ENCODE measurements around the gene LIN9. TPM values are rescaled to one million over a fixed set of nuclear protein-coding genes. Genes with fewer than 3 reads are reported as not detected.

LIN9 gene, protein sequence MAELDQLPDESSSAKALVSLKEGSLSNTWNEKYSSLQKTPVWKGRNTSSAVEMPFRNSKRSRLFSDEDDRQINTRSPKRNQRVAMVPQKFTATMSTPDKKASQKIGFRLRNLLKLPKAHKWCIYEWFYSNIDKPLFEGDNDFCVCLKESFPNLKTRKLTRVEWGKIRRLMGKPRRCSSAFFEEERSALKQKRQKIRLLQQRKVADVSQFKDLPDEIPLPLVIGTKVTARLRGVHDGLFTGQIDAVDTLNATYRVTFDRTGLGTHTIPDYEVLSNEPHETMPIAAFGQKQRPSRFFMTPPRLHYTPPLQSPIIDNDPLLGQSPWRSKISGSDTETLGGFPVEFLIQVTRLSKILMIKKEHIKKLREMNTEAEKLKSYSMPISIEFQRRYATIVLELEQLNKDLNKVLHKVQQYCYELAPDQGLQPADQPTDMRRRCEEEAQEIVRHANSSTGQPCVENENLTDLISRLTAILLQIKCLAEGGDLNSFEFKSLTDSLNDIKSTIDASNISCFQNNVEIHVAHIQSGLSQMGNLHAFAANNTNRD
- 10 to 100 TPM; 13.6 to 15.4 TPM for total RNA-seq

DNA sequence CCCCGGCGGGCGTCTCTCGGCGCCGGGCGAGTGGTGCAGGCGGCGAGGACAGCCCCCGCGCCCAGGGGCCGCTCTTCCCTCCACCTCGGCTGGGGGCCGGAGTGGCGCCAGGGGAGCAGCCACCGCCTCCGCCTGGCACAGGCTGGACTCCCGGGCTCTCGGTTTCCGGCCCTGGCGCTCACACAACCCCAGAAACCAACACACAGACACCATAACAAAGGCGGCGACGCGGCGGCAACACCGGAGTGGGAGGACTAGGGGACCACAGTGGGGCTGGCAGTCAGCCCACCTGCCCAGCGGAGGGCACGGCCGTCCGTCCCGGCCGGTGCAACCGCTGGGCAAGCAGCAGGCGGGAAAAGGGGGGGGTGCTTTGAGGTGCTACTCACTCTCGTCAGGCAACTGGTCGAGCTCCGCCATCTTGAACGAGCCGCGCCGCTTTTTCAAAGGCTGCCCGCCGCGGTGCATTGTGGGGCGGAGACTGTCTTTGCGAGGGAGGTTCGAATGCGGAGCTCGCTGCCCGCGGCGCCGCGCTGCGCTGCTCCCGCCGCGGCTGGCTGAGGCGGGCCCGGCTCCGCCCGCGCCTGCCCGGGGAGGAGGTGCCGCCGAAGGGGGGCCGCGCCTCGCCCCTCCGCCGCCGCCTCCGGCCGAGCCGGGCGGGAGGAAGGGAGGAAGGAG, at the start of gene LIN9:
Gene LIN9 (minus strand): TSS at position 442 of the 675 bp plus-strand sequence. CDS start 25 bp downstream, at position 417.
- CTCF ChIA-PET = interaction anchor here (0.6 to 1.5 kb wide), 7 partner anchors 16 to 309 kb away, joined by 3 to 5 read pairs (median 3); partner anchors contain the start of gene PARP1
- POLR2A ChIA-PET = no interaction called here
- H3K9me3 Mint-ChIP-seq = no peaks in the 10 kb centered on the region

GRCh38 chr1:226357416-226357815, 48.5 kb upstream of the LIN9 start:
- Mint-ChIP-seq H3K27ac (no peak overlapping the region), H3K4me1 (no peaks in the 10 kb centered on the region), H3K4me3 (no peak overlapping the region), H3K27me3 (no peaks in the 10 kb centered on the region), H3K36me3 (ENCODE audit: low read depth) (peaks cover 33% of the 10 kb centered on the region), H3K9me3 (no peaks in the 10 kb centered on the region)
- DNase-seq = no peak
- ChIA-PET CTCF (no interaction called here), POLR2A (no interaction called here)

More for the DNA sequence above, at the start of gene LIN9:
- DNase-seq = peak; percentile 95
- Mint-ChIP-seq H3K36me3 (ENCODE audit: low read depth) (peaks cover 3% of the 10 kb centered on the region), H3K4me3 (peak within 1 kb of the TSS; percentile 91), H3K27ac (peak within 1 kb of the TSS; percentile 95), H3K4me1 (peaks cover 34% of the 10 kb centered on the region), H3K27me3 (peaks cover 21% of the 10 kb centered on the region)

GRCh38 chr1:226355669-226356551, 46.9 kb upstream of the LIN9 start:
- CTCF ChIA-PET = no interaction called here
- DNase-seq = no peak
- Mint-ChIP-seq H3K27me3 (no peaks in the 10 kb centered on the region), H3K9me3 (no peaks in the 10 kb centered on the region), H3K4me3 (no peak overlapping the region), H3K27ac (no peak overlapping the region), H3K36me3 (ENCODE audit: low read depth) (peaks cover 20% of the 10 kb centered on the region), H3K4me1 (no peaks in the 10 kb centered on the region)
- POLR2A ChIA-PET = no interaction called here

DNA sequence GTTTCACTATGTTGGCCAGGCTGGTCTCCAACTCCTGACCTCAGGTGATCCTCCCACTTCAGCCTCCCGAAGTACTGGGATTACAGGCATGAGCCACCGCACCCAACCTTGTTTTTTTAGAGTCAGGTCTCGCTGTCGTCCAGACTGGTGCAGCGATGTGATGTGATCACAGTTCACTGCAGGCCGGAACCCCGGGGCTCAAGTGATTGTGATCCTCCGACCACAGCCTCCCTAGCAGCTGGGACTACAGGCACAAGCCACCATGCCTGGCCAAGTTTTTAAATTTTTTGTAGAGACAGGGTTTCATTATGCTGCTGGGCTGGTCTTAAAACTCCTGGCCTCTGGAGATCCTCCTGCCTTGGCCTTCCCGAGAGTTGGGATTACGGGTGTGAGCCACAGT, 46.1 kb upstream of the LIN9 start:
- DNase-seq = no peak
- no peak overlapping the region for H3K27ac Mint-ChIP-seq
- H3K4me1 Mint-ChIP-seq = no peaks in the 10 kb centered on the region
- ChIA-PET POLR2A (no interaction called here), CTCF (interaction anchor here (0.9 kb wide), 1 partner anchor 52 kb away, joined by 3 read pairs; no protein-coding TSS in a partner anchor)
- no peak overlapping the region for H3K4me3 Mint-ChIP-seq
- H3K9me3 Mint-ChIP-seq = no peaks in the 10 kb centered on the region
- peaks cover 12% of the 10 kb centered on the region for H3K36me3 Mint-ChIP-seq (ENCODE audit: low read depth)
- no peaks in the 10 kb centered on the region for H3K27me3 Mint-ChIP-seq

DNA sequence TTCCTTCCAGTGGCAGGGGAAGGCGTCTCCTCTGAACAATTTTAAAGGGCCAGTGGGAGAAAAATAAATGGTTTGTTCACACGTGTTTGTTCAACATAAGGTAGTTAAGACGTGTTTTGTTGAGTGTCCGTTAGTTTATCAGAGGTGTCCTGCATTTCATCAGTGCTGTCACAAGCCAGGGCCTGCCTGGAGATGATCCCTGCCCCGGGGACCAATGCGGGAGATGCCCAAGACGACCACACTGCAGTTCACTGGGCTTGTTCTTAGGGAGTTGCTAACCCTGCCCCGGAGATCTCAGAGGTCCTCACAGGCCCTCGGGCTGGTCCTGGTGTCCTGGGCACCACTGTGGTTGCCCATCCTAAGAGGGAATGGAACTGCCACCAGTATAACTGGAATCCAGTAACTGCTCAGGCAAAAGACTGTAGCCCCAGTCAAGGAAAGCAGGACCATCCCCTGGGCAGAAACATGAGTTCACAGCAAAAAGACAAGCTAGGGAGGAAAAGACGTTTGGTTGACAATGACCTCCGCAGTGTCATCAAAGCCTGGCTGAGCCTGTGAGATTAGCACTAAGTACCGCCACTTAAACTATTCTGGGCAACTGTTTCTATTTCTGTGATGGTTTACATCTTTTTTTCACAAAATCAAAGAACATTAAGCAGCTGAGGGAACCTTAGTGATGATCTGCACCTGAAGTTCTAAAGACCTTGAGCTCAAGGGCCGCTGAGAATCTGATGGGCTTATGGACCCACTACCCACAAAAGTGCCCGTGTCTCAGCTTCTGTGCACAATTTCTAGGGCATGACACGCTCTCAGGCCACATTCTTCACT, 44.9 kb upstream of the LIN9 start:
- ChIA-PET POLR2A (no interaction called here), CTCF (no interaction called here)
- Mint-ChIP-seq H3K27me3 (no peaks in the 10 kb centered on the region), H3K4me1 (no peaks in the 10 kb centered on the region), H3K27ac (peak overlapping the region; percentile 62), H3K36me3 (ENCODE audit: low read depth) (peaks cover 5% of the 10 kb centered on the region), H3K9me3 (no peaks in the 10 kb centered on the region), H3K4me3 (no peak overlapping the region)
- DNase-seq = no peak

DNA sequence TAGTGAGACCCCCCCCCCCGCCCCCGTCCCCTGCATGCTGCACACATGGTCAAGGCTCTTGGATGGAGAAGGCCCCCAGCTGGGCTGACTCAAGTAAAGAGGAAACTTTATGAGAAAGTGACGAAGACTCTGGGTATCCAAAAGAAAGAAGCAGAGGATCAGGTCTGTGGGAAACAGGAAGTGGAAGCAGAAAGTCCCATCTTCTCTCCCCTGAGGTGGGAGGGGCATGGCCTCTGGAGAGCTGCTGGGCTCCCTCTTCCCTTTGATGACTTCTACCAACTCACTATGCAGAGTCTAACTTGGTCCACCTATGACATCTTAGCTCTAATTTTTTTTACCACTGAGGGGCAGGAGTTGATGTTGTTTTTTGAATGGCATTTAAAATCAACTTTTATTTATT, 42.7 kb upstream of the LIN9 start:
- no peak overlapping the region for H3K27ac Mint-ChIP-seq
- no peaks in the 10 kb centered on the region for H3K4me1 Mint-ChIP-seq
- ChIA-PET CTCF (no interaction called here), POLR2A (no interaction called here)
- peaks cover 1% of the 10 kb centered on the region for H3K36me3 Mint-ChIP-seq (ENCODE audit: low read depth)
- no peaks in the 10 kb centered on the region for H3K27me3 Mint-ChIP-seq
- H3K9me3 Mint-ChIP-seq = no peaks in the 10 kb centered on the region
- DNase-seq = no peak
- H3K4me3 Mint-ChIP-seq = no peak overlapping the region

DNA sequence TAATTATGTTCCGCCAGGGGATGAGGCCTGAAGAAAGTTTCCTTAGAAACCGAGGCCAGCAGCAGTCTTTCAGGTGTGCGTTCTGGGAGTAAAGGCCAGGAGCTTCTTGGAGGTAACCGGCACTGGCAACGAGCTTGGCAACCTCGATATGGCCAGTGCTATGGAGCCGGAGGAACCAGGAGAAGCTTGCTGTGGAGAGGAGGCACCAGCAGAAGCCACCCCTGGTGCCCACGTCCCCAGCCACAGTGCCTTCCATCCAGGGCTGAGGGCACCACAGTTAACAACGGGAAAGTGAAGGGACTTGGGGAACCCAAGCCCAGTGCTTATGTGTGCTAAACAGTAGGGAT, 41.5 kb upstream of the LIN9 start:
- Mint-ChIP-seq H3K4me1 (no peaks in the 10 kb centered on the region), H3K27me3 (no peaks in the 10 kb centered on the region), H3K4me3 (no peak overlapping the region), H3K36me3 (ENCODE audit: low read depth) (peaks cover 1% of the 10 kb centered on the region), H3K27ac (no peak overlapping the region), H3K9me3 (no peaks in the 10 kb centered on the region)
- DNase-seq = no peak
- ChIA-PET POLR2A (no interaction called here), CTCF (no interaction called here)

- Mint-ChIP-seq H3K9me3 (no peaks in the 10 kb centered on the region), H3K36me3 (ENCODE audit: low read depth) (no peaks in the 10 kb centered on the region), H3K27me3 (no peaks in the 10 kb centered on the region), H3K4me3 (no peak overlapping the region), H3K4me1 (no peaks in the 10 kb centered on the region), H3K27ac (no peak overlapping the region)
- no peak for DNase-seq
- ChIA-PET CTCF (interaction anchor here (0.6 to 1.6 kb wide), 4 partner anchors 14 to 1010 kb away, joined by 3 to 5 read pairs (median 3); no protein-coding TSS in a partner anchor), POLR2A (no interaction called here)
Measured at GRCh38 chr1:226349801-226350518, 41.0 kb upstream of the LIN9 start.

DNA sequence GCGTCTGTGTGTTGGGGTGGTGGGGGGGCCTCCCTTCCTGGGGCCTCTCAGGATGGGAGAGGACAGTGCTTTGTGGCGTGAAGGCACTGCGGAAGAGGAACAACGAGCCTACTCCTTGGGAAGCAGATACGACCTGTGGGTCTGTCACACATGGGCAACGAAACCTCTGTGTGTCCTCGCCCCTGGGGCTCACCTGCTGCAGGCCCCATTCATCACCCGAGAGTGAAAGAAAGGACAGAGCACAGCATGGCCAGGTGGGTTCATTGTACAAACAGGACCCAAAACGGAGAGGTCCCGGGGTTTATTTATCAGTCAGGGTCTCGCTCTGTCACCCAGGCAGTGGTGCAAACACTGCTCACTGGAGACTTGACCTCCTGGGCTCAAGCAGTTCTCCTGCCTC, 40.1 kb upstream of the LIN9 start:
- Mint-ChIP-seq H3K27me3 (no peaks in the 10 kb centered on the region), H3K36me3 (ENCODE audit: low read depth) (no peaks in the 10 kb centered on the region), H3K4me1 (no peaks in the 10 kb centered on the region), H3K27ac (no peak overlapping the region), H3K9me3 (no peaks in the 10 kb centered on the region), H3K4me3 (no peak overlapping the region)
- CTCF ChIA-PET = interaction anchor here (0.6 to 1.6 kb wide), 3 partner anchors 15 to 1011 kb away, joined by 3 to 5 read pairs (median 3); no protein-coding TSS in a partner anchor
- POLR2A ChIA-PET = no interaction called here
- no peak for DNase-seq

GRCh38 chr1:226344441-226345259, 35.7 kb upstream of the LIN9 start:
- ChIA-PET POLR2A (no interaction called here), CTCF (no interaction called here)
- H3K36me3 Mint-ChIP-seq (ENCODE audit: low read depth) = peaks cover 3% of the 10 kb centered on the region
- no peak overlapping the region for H3K4me3 Mint-ChIP-seq
- DNase-seq = no peak
- H3K4me1 Mint-ChIP-seq = no peaks in the 10 kb centered on the region
- H3K27me3 Mint-ChIP-seq = peaks cover 6% of the 10 kb centered on the region
- peaks cover 10% of the 10 kb centered on the region for H3K9me3 Mint-ChIP-seq
- no peak overlapping the region for H3K27ac Mint-ChIP-seq

- ChIA-PET POLR2A (no interaction called here), CTCF (no interaction called here)
- Mint-ChIP-seq H3K9me3 (peaks cover 10% of the 10 kb centered on the region), H3K27ac (no peak overlapping the region), H3K4me1 (no peaks in the 10 kb centered on the region), H3K4me3 (no peak overlapping the region), H3K36me3 (ENCODE audit: low read depth) (peaks cover 3% of the 10 kb centered on the region), H3K27me3 (peaks cover 6% of the 10 kb centered on the region)
- DNase-seq = no peak
Measured at GRCh38 chr1:226342656-226343055, 33.7 kb upstream of the LIN9 start.
